ENCODE results near the gene RP2.

Gene RP2

GRCh38 chrX:46823481-46823880 is 13.4 kb upstream of the RP2 start:
- DNase-seq (ENCODE audit: insufficient read length, low spot score) (no peak), FAIRE-seq (no peak)
- no peak for TF ChIP-seq CTCF (IDR thresholded peaks at IDR 0.05; ENCODE audit: insufficient read depth, missing control alignments)

- DNase-seq (ENCODE audit: insufficient read length, low spot score) (no peak), FAIRE-seq (no peak)
- no peak for TF ChIP-seq CTCF (IDR thresholded peaks at IDR 0.05; ENCODE audit: insufficient read depth, missing control alignments)
Observed at GRCh38 chrX:46831765-46832327, 5.0 kb upstream of the RP2 start.

GRCh38 chrX:46837558-46838485 is 979 bp downstream of the RP2 start:
- FAIRE-seq: no peak
- DNase-seq (ENCODE audit: insufficient read length, low spot score): no peak
- no peak for TF ChIP-seq CTCF (IDR thresholded peaks at IDR 0.05; ENCODE audit: insufficient read depth, missing control alignments)

GRCh38 chrX:46838486-46838870 is 1.6 kb downstream of the RP2 start:
- FAIRE-seq (no peak), DNase-seq (ENCODE audit: insufficient read length, low spot score) (no peak)
- no peak for TF ChIP-seq CTCF (IDR thresholded peaks at IDR 0.05; ENCODE audit: insufficient read depth, missing control alignments)

GRCh38 chrX:46838974-46839480 is 2.2 kb downstream of the RP2 start:
- DNase-seq (ENCODE audit: insufficient read length, low spot score) (no peak), FAIRE-seq (no peak)
- no peak for TF ChIP-seq CTCF (IDR thresholded peaks at IDR 0.05; ENCODE audit: insufficient read depth, missing control alignments)

- TF ChIP-seq CTCF (IDR thresholded peaks at IDR 0.05; ENCODE audit: insufficient read depth, missing control alignments): no peak
- DNase-seq (ENCODE audit: insufficient read length, low spot score) (no peak), FAIRE-seq (no peak)
Observed at GRCh38 chrX:46840946-46841345, 4.1 kb downstream of the RP2 start.

GRCh38 chrX:46841346-46841745 is 4.5 kb downstream of the RP2 start:
- DNase-seq (ENCODE audit: insufficient read length, low spot score) (no peak), FAIRE-seq (no peak)
- no peak for TF ChIP-seq CTCF (IDR thresholded peaks at IDR 0.05; ENCODE audit: insufficient read depth, missing control alignments)
